ENCODE data around the gene LPIN1.
A peak's percentile ranks its signal among the peaks of the same experiment; 100 is the strongest.
"Not testable (repeated sequence)": the region's sequence is repeated elsewhere in the genome, so short reads cannot be mapped to it uniquely, and the experiment has no call there.

The LPIN1 gene

GRCh38 chr2:11758647-11759046 lies 12.2 kb downstream of the LPIN1 start:
- Mint-ChIP-seq H3K27me3 (ENCODE audit: low read depth) (no peaks in the 10 kb centered on the region), H3K4me1 (ENCODE audit: low read depth) (peaks cover 61% of the 10 kb centered on the region), H3K36me3 (ENCODE audit: low read depth) (peaks cover 31% of the 10 kb centered on the region), H3K9me3 (no peaks in the 10 kb centered on the region), H3K4me3 (no peak overlapping the region), H3K27ac (peak overlapping the region; percentile 32)

DNA sequence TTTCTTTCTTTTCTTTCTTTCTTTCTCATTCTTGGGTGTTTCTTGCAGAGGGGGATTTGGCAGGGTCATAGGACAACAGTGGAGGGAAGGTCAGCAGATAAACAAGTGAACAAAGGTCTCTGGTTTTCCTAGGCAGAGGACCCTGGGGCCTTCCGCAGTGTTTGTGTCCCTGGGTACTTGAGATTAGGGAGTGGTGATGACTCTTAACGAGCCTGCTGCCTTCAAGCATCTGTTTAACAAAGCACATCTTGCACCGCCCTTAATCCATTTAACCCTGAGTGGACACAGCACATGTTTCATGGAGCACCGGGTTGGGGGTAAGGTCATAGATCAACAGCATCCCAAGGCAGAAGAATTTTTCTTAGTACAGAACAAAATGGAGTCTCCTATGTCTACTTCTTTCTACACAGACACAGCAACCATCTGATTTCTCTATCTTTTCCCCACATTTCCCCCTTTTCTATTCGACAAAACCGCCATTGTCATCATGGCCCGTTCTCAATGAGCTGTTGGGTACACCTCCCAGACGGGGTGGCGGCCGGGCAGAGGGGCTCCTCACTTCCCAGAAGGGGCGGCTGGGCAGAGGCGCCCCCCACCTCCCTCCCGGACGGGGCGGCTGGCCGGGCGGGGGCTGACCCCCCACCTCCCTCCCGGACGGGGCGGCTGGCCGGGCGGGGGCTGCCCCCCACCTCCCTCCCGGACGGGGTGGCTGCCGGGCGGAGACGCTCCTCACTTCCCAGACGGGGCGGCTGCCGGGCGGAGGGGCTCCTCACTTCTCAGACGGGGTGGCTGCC lies 12.9 kb downstream of the LPIN1 start:
- H3K4me3 Mint-ChIP-seq; H3K9me3 Mint-ChIP-seq; H3K27me3 Mint-ChIP-seq (ENCODE audit: low read depth): not testable (repeated sequence)
- H3K4me1 Mint-ChIP-seq (ENCODE audit: low read depth) = peaks cover 55% of the 10 kb centered on the region
- peak overlapping the region; percentile 37 for H3K27ac Mint-ChIP-seq
- peaks cover 32% of the 10 kb centered on the region for H3K36me3 Mint-ChIP-seq (ENCODE audit: low read depth)

DNA sequence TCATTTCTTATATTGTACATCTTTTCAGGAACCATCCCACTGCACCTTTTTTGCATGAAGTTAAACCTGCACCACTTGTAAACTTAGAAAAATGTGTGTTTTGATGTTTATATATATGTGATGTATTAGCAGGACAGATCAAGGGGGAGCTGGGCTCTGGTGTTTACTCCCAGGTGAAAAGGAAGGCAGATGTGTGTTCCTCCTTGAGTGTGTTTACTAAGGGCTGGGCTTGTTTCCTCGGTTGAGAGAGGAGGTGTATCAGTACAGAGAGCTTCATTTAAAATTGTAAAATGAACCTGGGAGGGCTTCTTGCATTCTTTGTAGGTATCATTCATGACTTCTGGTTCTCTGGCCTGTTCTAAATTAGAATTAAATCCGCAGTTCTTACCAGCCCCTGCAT lies 14.8 kb downstream of the LPIN1 start:
- no peak overlapping the region for H3K4me3 Mint-ChIP-seq
- H3K9me3 Mint-ChIP-seq = no peaks in the 10 kb centered on the region
- H3K27ac Mint-ChIP-seq = peak overlapping the region; percentile 11
- H3K27me3 Mint-ChIP-seq (ENCODE audit: low read depth) = no peaks in the 10 kb centered on the region
- peaks cover 38% of the 10 kb centered on the region for H3K36me3 Mint-ChIP-seq (ENCODE audit: low read depth)
- H3K4me1 Mint-ChIP-seq (ENCODE audit: low read depth) = peaks cover 46% of the 10 kb centered on the region

DNA sequence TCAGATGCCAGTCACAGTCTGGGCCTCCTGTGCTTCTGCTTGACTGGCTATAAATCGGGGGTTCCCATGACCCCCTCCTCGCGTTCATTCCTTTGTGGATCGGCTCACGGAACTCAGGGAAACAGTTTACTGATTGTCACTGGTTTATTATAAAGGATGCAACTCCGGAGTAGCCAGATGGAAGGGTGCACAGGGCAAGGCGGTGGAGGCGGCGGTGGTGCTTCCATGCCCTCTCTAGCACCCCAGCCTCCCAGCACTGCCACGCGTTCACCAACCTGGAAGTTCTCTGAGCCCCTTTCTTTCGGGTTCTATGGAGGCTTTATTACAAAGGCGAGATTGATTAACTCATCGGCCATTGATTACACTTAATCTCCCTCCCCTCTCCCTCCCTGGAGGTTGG lies 15.6 kb downstream of the LPIN1 start:
- H3K27me3 Mint-ChIP-seq (ENCODE audit: low read depth) = no peaks in the 10 kb centered on the region
- H3K9me3 Mint-ChIP-seq = no peaks in the 10 kb centered on the region
- H3K4me3 Mint-ChIP-seq = no peak overlapping the region
- H3K27ac Mint-ChIP-seq = no peak overlapping the region
- H3K36me3 Mint-ChIP-seq (ENCODE audit: low read depth) = peaks cover 43% of the 10 kb centered on the region
- peaks cover 47% of the 10 kb centered on the region for H3K4me1 Mint-ChIP-seq (ENCODE audit: low read depth)

- Mint-ChIP-seq H3K27me3 (ENCODE audit: low read depth) (no peaks in the 10 kb centered on the region), H3K4me1 (ENCODE audit: low read depth) (peaks cover 43% of the 10 kb centered on the region), H3K36me3 (ENCODE audit: low read depth) (peaks cover 47% of the 10 kb centered on the region), H3K9me3 (no peaks in the 10 kb centered on the region), H3K4me3 (no peak overlapping the region), H3K27ac (no peak overlapping the region)
Observed at GRCh38 chr2:11762799-11763461, 16.5 kb downstream of the LPIN1 start.

DNA sequence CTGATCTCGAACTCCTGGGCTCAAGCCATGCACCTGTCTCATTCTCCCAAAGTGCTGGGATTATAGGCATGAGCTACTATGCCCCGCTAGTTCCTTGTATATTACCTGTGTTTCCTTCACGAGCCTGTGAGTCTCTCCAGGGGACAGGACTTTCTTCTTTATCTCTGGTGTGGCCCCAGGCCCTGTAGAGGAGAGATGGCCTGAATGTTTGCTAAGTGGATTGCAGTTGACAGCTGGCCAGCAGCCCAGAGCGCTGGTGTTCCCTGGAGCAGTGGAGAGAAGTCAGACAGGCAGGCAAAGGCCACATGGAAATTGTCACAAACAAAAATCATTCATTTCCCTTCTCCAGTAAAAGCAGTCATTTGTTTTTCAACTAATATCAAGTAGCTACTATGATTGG lies 17.9 kb downstream of the LPIN1 start:
- Mint-ChIP-seq H3K4me3 (no peak overlapping the region), H3K4me1 (ENCODE audit: low read depth) (peaks cover 32% of the 10 kb centered on the region), H3K27me3 (ENCODE audit: low read depth) (no peaks in the 10 kb centered on the region), H3K36me3 (ENCODE audit: low read depth) (peaks cover 45% of the 10 kb centered on the region), H3K9me3 (no peaks in the 10 kb centered on the region), H3K27ac (no peak overlapping the region)

- Mint-ChIP-seq H3K27ac (no peak overlapping the region), H3K4me1 (ENCODE audit: low read depth) (peaks cover 35% of the 10 kb centered on the region), H3K36me3 (ENCODE audit: low read depth) (peaks cover 46% of the 10 kb centered on the region), H3K9me3 (no peaks in the 10 kb centered on the region), H3K27me3 (ENCODE audit: low read depth) (no peaks in the 10 kb centered on the region), H3K4me3 (no peak overlapping the region)
Observed at GRCh38 chr2:11764920-11765319, 18.5 kb downstream of the LPIN1 start.

GRCh38 chr2:11765501-11765900 lies 19.1 kb downstream of the LPIN1 start:
- no peak overlapping the region for H3K27ac Mint-ChIP-seq

DNA sequence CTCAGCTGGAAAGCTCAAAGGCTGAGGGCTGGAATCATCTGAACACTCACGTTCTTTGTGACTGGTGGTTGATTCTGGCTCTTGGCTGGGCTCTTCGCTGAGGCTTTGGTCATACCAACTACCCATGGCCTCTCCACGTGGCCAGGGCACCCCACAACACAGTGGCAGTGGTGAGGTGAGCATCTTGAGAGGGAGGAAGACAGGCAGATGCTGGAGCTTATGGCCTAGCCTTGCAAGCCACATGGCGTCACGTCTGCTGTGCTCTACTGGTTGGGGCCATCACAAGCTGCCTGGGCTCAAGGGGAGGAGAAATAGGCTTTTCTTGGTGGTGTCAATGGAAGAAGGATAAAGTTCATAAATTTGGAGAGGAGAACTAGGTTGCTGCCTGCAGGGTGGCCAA lies 19.6 kb downstream of the LPIN1 start:
- no peak overlapping the region for H3K27ac Mint-ChIP-seq
- no peaks in the 10 kb centered on the region for H3K27me3 Mint-ChIP-seq (ENCODE audit: low read depth)
- H3K4me3 Mint-ChIP-seq = no peak overlapping the region
- peaks cover 49% of the 10 kb centered on the region for H3K36me3 Mint-ChIP-seq (ENCODE audit: low read depth)
- no peaks in the 10 kb centered on the region for H3K9me3 Mint-ChIP-seq
- peaks cover 31% of the 10 kb centered on the region for H3K4me1 Mint-ChIP-seq (ENCODE audit: low read depth)

More at GRCh38 chr2:11765501-11765900, 19.1 kb downstream of the LPIN1 start:
- Mint-ChIP-seq H3K9me3 (no peaks in the 10 kb centered on the region), H3K27me3 (ENCODE audit: low read depth) (no peaks in the 10 kb centered on the region), H3K4me3 (no peak overlapping the region), H3K4me1 (ENCODE audit: low read depth) (peaks cover 35% of the 10 kb centered on the region), H3K36me3 (ENCODE audit: low read depth) (peaks cover 48% of the 10 kb centered on the region)

- Mint-ChIP-seq H3K4me1 (ENCODE audit: low read depth) (peaks cover 26% of the 10 kb centered on the region), H3K27me3 (ENCODE audit: low read depth) (no peaks in the 10 kb centered on the region), H3K36me3 (ENCODE audit: low read depth) (peaks cover 56% of the 10 kb centered on the region), H3K4me3 (no peak overlapping the region), H3K9me3 (no peaks in the 10 kb centered on the region), H3K27ac (no peak overlapping the region)
Observed at GRCh38 chr2:11767779-11768178, 21.3 kb downstream of the LPIN1 start.

- H3K27ac Mint-ChIP-seq = peak overlapping the region; percentile 22
Observed at GRCh38 chr2:11768946-11769345, 22.5 kb downstream of the LPIN1 start.

GRCh38 chr2:11769516-11769915 lies 23.1 kb downstream of the LPIN1 start:
- Mint-ChIP-seq H3K27ac (no peak overlapping the region), H3K4me1 (ENCODE audit: low read depth) (peaks cover 33% of the 10 kb centered on the region), H3K27me3 (ENCODE audit: low read depth) (no peaks in the 10 kb centered on the region), H3K9me3 (no peaks in the 10 kb centered on the region), H3K36me3 (ENCODE audit: low read depth) (peaks cover 62% of the 10 kb centered on the region), H3K4me3 (no peak overlapping the region)

More at GRCh38 chr2:11768946-11769345, 22.5 kb downstream of the LPIN1 start:
- no peak overlapping the region for H3K4me3 Mint-ChIP-seq
- H3K9me3 Mint-ChIP-seq = no peaks in the 10 kb centered on the region
- peaks cover 27% of the 10 kb centered on the region for H3K4me1 Mint-ChIP-seq (ENCODE audit: low read depth)
- H3K36me3 Mint-ChIP-seq (ENCODE audit: low read depth) = peaks cover 56% of the 10 kb centered on the region
- no peaks in the 10 kb centered on the region for H3K27me3 Mint-ChIP-seq (ENCODE audit: low read depth)

- Mint-ChIP-seq H3K27me3 (ENCODE audit: low read depth) (no peaks in the 10 kb centered on the region), H3K27ac (peak overlapping the region; percentile 1), H3K9me3 (no peaks in the 10 kb centered on the region), H3K36me3 (ENCODE audit: low read depth) (peaks cover 59% of the 10 kb centered on the region), H3K4me3 (no peak overlapping the region), H3K4me1 (ENCODE audit: low read depth) (peaks cover 39% of the 10 kb centered on the region)
Observed at GRCh38 chr2:11770531-11771188, 24.2 kb downstream of the LPIN1 start.

DNA sequence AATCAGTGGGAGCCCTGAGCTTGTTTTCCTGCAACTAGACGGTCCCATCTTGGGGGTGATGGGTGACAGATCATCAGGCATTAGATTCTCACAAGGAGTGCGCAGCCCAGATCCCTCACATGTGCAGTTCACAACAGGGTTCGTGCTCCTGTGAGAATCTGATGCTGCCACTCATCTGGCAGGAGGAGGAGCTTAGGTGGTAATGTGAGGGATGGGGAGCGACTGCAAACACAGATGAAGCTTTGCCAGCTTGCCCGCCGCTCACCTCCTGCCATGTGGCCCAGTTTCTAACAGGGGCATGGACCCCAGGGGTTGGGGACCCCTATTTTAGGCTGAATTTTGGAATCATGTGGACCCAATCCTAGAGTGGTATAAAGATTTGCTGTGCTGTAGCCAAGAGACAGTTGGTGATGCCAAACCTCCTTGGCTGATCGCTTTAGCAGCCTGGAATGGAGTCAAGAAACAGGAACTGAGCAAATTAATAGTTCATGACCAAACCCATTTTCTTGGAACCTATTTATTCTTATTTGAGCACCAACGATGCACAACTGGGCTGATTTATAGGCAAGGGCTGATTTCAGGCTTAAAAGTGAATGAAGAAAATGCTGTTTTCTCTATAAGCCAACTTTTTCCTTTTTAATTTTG lies 25.7 kb downstream of the LPIN1 start:
- Mint-ChIP-seq H3K9me3 (no peaks in the 10 kb centered on the region), H3K4me3 (no peak overlapping the region), H3K27ac (no peak overlapping the region), H3K4me1 (ENCODE audit: low read depth) (peaks cover 32% of the 10 kb centered on the region), H3K36me3 (ENCODE audit: low read depth) (peaks cover 52% of the 10 kb centered on the region), H3K27me3 (ENCODE audit: low read depth) (no peaks in the 10 kb centered on the region)

Measured in T-helper 1 cell treated with Interleukin-12 subunit alpha and Interleukin-12 subunit beta and Interleukin-4 antibody, amounts not matched to agents 30 μg/mL and 1 μg/mL, for 36 hours (primary cell).